Mesothelial cell of epicardium (in vitro differentiated cells): ENCODE measurements around the gene SLC43A2. TPM values are rescaled to one million over a fixed set of nuclear protein-coding genes. Genes with fewer than 3 reads are reported as not detected.
A peak's percentile ranks its signal among the peaks of the same experiment; 100 is the strongest.

Experiments
- DNase-seq, 2 experiments: peaks; one replicate each; pipeline ENCODE4 v3.0.0; 2021; ENCODE audit warnings: low spot score in 2 of 2; ENCODE audit not compliant: unreplicated experiment in 2 of 2
- H3K27ac Mint-ChIP-seq: 2 replicates; pipeline ENCODE4 v1.8.0; 2021; ENCODE audit warnings: mixed read lengths
- H3K27me3 Mint-ChIP-seq: 2 replicates; pipeline ENCODE4 v1.8.0; 2021; ENCODE audit warnings: low read depth, mixed read lengths
- H3K36me3 Mint-ChIP-seq: 2 replicates; pipeline ENCODE4 v1.8.0; 2021; ENCODE audit warnings: mixed read lengths
- H3K4me1 Mint-ChIP-seq: 2 replicates; pipeline ENCODE4 v1.8.0; 2021; ENCODE audit warnings: mixed read lengths
- H3K4me3 Mint-ChIP-seq: 2 replicates; pipeline ENCODE4 v1.8.0; 2021; ENCODE audit warnings: mild to moderate bottlenecking, moderate library complexity, mixed read lengths
- H3K9me3 Mint-ChIP-seq: 2 replicates; pipeline ENCODE4 v1.8.0; 2021; ENCODE audit warnings: mixed read lengths
- CTCF ChIP-seq: fragments of 200-600 bp; sonication (generic); IDR thresholded peaks from one replicate; pipeline ENCODE4 v1.5.0; 2021; ENCODE audit warnings: antibody characterized with exemption; ENCODE audit not compliant: unreplicated experiment
- total RNA-seq: library from RNA; stranded (reverse); gene quantifications from 3 replicates; pipeline ENCODE4 v1.2.1, GENCODE V29; 2021

SLC43A2 gene
- total RNA-seq, 1 donor from 2014 or later: 12.4 TPM

GRCh38 chr17:1639549-1640180 lies 11.0 kb upstream of the SLC43A2 start:
- H3K36me3 Mint-ChIP-seq: no peaks in the 10 kb centered on the region
- peaks cover 14% of the 10 kb centered on the region for H3K4me1 Mint-ChIP-seq
- peaks cover 5% of the 10 kb centered on the region for H3K27me3 Mint-ChIP-seq
- TF ChIP-seq CTCF: no peak
- H3K9me3 Mint-ChIP-seq: no peaks in the 10 kb centered on the region
- no peak overlapping the region for H3K4me3 Mint-ChIP-seq
- H3K27ac Mint-ChIP-seq: no peak overlapping the region
- DNase-seq: no peak

GRCh38 chr17:1638624-1639300 lies 10.1 kb upstream of the SLC43A2 start:
- Mint-ChIP-seq H3K27ac (no peak overlapping the region), H3K36me3 (no peaks in the 10 kb centered on the region), H3K9me3 (no peaks in the 10 kb centered on the region), H3K4me3 (no peak overlapping the region), H3K4me1 (peaks cover 7% of the 10 kb centered on the region), H3K27me3 (no peaks in the 10 kb centered on the region)
- no peak for TF ChIP-seq CTCF
- no peak for DNase-seq

GRCh38 chr17:1638171-1638590 lies 9.5 kb upstream of the SLC43A2 start:
- Mint-ChIP-seq H3K4me1 (peaks cover 7% of the 10 kb centered on the region), H3K9me3 (no peaks in the 10 kb centered on the region), H3K27me3 (no peaks in the 10 kb centered on the region), H3K27ac (peak overlapping the region; percentile 59), H3K4me3 (no peak overlapping the region), H3K36me3 (no peaks in the 10 kb centered on the region)
- no peak for TF ChIP-seq CTCF
- DNase-seq: no peak

GRCh38 chr17:1636732-1637285 lies 8.2 kb upstream of the SLC43A2 start:
- DNase-seq: no peak
- Mint-ChIP-seq H3K36me3 (no peaks in the 10 kb centered on the region), H3K4me1 (peaks cover 7% of the 10 kb centered on the region), H3K9me3 (no peaks in the 10 kb centered on the region), H3K27ac (no peak overlapping the region), H3K4me3 (no peak overlapping the region), H3K27me3 (peaks cover 3% of the 10 kb centered on the region)
- TF ChIP-seq CTCF: no peak

- peaks cover 5% of the 10 kb centered on the region for H3K4me1 Mint-ChIP-seq
- no peak overlapping the region for H3K4me3 Mint-ChIP-seq
- peaks cover 12% of the 10 kb centered on the region for H3K27me3 Mint-ChIP-seq
- no peaks in the 10 kb centered on the region for H3K9me3 Mint-ChIP-seq
- H3K36me3 Mint-ChIP-seq: no peaks in the 10 kb centered on the region
- H3K27ac Mint-ChIP-seq: no peak overlapping the region
- TF ChIP-seq CTCF: no peak
- DNase-seq: no peak
Measured at GRCh38 chr17:1635675-1636465, 7.2 kb upstream of the SLC43A2 start.
